HG03025 (cell line): ENCODE data around the gene ERCC5.

Experiments used
- ATAC-seq: cut with Tn5 transposase; IDR thresholded peaks from one replicate; pipeline ENCODE4 v1.9.1; 2021; ENCODE audit warnings: mild to moderate bottlenecking, moderate library complexity; ENCODE audit not compliant: unreplicated experiment, low FRiP score

Gene ERCC5

DNA sequence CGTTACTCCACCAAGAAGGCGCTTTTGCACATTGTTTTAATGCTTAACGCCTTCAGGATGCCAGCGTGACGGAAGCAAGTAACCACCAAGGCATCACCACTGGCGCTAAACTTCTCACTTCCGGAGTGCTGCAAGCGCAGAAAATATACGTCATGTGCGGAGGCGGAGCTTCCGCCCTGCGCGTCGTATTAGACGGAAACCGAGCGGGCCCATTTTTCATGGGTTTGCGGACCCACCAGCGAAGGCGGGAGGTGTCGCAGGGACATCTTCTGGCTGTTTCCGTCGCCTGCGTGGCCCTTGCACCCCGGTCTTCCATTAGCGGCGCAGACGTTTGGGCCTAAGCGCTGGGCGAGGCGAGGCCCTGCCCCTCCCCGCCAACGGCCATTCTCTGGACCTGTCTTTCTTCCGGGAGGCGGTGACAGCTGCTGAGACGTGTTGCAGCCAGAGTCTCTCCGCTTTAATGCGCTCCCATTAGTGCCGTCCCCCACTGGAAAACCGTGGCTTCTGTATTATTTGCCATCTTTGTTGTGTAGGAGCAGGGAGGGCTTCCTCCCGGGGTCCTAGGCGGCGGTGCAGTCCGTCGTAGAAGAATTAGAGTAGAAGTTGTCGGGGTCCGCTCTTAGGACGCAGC is at the start of gene ERCC5:
Gene ERCC5 (plus strand): TSS at position 403 of the 631 bp plus-strand sequence. CDS start 235 bp downstream, outside the sequence.
- peak; percentile 85 for ATAC-seq

DNA sequence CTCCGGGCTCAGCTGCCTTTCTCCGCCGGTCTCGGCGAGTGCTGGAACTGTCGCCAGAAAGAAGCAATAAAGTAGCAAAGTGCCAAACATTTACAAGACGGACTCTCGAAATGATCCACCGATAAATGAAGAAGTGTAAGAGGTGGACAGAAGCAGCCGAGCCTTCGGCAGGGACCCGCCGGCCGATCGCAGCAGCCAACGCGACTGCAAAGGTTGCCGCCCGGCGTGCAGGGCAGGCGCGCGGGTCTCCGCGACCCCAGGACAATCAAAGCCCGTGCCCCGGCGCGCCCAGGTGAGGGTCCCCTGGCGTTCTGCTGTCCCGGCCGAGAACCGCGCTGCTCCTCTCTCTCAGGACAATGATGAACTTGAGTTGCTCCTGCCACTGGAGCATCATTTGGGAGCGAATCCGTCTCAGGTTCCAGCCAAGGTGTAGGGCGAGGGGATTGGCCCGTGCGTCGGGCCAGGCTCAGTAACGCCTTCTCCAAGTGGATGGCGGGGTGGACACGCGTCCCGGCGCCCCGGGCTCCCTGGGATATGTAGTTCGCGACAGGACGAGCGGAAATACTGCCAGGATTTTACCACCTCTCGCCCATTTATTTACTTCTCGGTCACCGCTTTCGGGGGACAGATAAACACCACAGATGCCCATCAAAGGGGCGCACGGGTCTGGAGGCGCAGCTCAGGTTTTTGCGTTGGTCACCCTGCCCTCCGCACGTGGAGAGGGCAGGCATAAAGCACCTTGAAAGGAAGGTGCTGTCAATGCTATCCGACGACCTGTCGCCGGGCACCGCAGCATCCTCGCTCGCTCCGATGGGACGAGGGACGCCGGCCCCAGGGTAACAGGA is 47.0 kb upstream of the ERCC5 start, which contains the start of the genes BIVM and POGLUT2:
Gene BIVM (plus strand): TSS at position 539 of the 845 bp plus-strand sequence. CDS start 8,149 bp downstream, outside the sequence.
Gene POGLUT2 (minus strand): TSS at position 396 of the 845 bp plus-strand sequence. CDS start 306 bp downstream, at position 90.
- peak; percentile 79 for ATAC-seq

GRCh38 chr13:102799426-102800144 is 46.2 kb upstream of the ERCC5 start:
- ATAC-seq = peak; percentile 15

DNA sequence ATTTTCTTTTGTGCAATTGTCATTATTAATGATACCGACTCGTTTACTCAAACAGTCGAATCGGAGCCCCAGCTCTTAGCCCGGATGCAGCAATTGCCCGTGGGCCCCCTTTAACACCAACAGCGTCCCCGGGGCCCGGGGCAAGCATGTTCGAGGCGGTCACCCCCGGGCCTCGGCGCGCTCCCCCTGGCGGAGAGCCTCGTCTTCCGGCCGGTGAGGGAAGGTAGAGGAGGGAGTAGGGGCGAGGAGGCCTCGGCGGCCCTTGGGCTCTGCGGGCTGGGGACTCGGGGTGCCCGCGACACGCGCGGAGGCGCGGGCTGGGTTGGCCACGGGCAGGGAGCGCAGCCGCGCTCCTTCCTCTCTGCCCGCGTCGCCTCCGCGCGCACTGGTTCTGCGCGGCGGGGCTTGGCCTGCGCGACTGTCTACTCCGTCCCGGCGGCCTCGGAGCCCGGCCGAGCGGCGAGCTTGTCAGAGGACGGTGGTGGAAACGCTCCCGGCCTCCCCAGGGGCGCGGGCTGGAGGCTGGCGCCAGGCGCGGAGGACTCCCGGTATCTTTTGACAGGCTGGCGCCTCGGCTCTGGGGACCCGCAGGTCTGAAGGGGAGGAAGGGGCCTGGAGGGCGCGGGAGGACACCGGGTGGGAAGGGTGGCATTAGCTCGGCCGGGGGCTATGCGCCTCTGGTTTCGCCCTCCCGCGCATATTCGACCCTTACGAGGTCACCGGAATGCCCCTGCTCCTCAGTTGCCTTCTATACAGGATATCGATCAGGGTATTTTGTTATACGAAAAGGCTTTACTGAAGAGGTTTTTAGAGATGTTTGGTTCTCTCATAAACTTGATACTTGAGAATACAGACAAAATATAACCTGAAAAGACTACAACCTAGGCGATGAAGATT is 45.4 kb upstream of the ERCC5 start:
- ATAC-seq = peak; percentile 74

- no peak for ATAC-seq
These were observed 40.2 kb upstream of the ERCC5 start for GRCh38 chr13:102805680-102806079.

- ATAC-seq = no peak
These were observed 38.1 kb upstream of the ERCC5 start for GRCh38 chr13:102807699-102808098.

- ATAC-seq = no peak
These were observed 33.1 kb upstream of the ERCC5 start for GRCh38 chr13:102812611-102813287.

DNA sequence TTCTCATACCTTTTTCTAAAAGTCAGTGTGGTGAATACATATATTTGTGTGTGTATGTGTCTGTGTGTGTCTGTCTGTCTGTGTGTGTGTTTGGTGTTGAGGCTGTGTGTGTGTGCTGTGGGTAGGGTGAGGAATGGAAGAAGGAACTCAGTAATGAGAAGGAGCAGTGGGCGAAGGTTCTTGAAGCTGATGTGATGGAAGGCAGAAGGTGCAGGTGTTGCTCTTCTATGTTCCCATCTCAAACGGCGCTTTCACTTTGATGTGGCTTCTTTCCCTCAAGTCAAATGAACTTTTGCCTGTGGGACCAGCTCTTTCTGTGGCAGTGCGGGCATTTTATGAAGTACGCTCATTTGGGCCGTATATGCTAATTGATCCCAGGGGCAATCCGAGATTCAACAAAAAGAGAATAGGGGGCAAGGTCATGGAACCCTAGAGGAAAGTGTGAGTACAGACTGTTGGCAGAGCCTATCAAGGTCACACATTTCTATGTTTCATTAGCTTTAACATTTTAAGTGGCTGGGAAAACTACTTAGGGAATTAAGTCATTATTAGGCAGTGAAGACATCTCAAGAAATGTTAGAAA is 31.7 kb upstream of the ERCC5 start:
- peak; percentile 79 for ATAC-seq

DNA sequence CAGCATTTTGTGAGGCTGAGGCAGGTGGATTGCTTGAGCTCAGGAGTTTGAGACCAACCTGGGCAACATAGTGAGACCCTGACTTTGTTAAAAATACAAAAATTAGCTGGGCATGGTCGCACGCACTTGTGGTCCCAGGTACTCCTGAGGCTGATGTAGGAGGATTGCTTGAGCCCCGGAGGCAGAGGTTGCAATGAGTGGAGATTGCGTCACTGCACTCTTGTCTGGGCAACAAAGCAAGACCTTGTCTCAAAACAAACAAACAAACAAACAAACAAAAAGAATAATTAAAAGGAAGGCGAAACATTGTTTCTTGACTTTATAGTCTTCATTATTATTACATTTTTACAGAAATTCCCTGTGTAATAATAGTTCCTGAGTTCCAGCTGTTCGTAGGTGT is 31.0 kb upstream of the ERCC5 start:
- ATAC-seq = no peak

DNA sequence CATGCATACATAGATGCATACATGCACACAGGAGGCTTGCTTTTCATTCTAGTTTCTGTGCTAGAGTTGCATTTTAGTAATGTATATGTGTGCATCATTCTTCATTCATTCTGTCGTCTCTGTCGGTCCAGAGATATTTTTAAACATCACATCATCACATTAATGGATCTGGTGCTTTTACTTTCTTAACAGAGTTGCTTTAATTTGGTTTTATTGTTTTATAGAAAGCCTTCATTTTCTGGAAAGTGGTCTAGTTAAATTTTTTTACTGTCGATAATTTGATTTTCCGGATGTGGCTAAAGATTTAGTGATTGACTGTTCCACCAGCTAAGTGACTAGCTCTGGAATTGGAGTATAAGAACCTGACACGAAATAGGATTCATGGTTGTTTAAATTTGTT is 30.0 kb upstream of the ERCC5 start:
- ATAC-seq = no peak

DNA sequence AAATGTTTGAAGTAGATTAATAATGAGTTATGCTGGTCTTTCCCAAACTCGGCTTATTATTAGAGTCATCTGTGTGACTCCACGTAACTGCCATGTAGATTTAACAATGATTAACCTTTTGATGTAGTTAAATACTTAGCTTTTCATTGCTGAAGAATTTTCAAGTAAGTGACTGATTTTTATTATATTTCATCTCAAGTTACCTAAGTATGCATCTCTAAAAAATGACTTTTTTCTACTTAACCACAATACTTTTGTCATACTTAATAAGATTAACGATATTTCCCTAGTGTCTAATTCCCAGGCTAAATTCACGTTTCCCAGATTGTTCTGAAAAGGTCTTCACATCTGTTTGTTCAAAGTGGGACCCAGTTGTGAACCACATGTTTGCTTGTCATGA is 29.1 kb upstream of the ERCC5 start:
- no peak for ATAC-seq

GRCh38 chr13:102817241-102817640 is 28.6 kb upstream of the ERCC5 start:
- no peak for ATAC-seq

GRCh38 chr13:102817907-102818306 is 27.9 kb upstream of the ERCC5 start:
- ATAC-seq = no peak

GRCh38 chr13:102825400-102825799 is 20.4 kb upstream of the ERCC5 start:
- no peak for ATAC-seq

GRCh38 chr13:102825921-102826706 is 19.7 kb upstream of the ERCC5 start:
- no peak for ATAC-seq

DNA sequence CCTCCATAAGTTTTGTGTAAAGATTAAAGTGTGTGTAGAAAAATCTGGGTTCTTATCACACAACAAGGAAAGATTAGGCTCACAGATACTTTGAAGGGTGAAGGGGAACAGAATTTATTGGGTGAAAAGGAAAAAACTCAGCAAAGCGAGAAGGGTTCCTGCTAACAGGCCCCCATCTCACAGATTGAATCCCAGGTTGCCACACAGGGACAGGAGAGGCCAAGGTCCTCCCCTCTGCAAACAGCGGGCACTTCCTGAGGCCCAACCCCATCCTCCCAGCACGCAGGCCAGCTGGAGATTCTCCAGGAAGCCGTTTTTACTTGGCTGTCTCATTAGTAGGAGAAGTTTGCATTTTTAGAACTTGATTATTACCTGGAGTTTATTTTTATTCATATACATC is 15.2 kb upstream of the ERCC5 start:
- no peak for ATAC-seq

- no peak for ATAC-seq
These were observed 9.4 kb upstream of the ERCC5 start for GRCh38 chr13:102836471-102836870.

DNA sequence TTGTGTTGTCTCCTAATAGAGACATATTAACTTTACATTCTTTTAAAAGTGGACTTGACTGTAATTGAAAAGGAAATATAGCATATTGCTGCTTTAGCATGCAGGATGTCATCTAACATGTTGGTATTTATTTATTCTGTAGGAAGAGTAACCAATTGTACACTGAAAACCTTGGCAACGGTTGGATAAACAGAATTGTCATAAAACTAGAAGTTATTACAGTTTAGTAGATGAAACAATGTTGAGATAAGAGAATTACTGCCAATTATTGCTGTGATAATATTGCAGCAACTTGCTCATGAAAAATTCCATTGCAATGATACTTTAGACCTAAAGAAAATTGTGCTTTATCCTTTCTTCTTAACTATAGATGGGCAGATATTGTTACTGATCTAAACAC is 7.6 kb upstream of the ERCC5 start:
- no peak for ATAC-seq
